Measurements from ENCODE around the gene YY1. TPM values are rescaled to one million over a fixed set of nuclear protein-coding genes. Genes with fewer than 3 reads are reported as not detected.
"Not testable (repeated sequence)": the region's sequence is repeated elsewhere in the genome, so short reads cannot be mapped to it uniquely, and the experiment has no call there.

YY1 gene
- total RNA-seq, 2 experiments from 2014 or later, result 85.3 to 116 TPM

DNA sequence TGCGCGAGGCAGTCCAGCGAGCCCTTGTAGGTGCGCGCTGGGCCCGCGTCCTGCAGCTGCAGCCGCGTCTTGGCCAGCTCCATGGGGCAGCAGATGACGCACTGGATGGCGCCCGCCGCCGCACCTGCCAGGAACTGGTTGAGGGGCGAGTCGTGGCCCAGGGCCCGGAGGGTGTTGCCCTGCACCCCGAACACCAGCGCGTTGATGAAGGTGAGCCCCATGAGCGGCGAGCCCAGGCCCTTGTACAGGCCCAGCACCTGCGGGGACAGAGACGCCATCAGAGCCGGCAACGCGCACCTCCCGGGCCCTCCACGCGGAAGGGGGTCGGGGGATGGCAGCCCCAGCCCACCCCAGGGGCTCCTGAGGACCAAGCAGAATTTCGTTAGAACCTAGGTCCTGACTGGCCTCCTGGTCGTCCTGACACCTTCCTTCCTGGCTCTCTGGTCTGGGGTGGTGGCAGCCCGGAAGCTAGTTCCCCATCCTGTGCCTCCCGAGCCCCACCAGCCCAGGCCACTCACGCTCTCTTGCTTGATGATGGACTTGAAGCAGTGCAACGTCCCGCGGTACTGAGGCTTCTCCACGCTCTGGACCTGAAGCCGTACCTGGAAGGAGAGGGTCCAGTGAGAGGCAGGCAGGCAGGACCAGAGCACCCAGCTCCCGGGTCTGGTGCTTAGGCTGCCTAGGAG is 54.0 kb downstream of the YY1 start:
- CTCF ChIA-PET, result interaction anchor here (1.6 to 2.2 kb wide), 2 partner anchors 10 to 90 kb away, joined by 4 to 6 read pairs; no protein-coding TSS in a partner anchor
- no peak overlapping the region for H3K27ac Mint-ChIP-seq
- DNase-seq (no peak), ATAC-seq (no peak)
- no peaks in the 10 kb centered on the region for H3K36me3 Mint-ChIP-seq
- H3K4me1 Mint-ChIP-seq, result no peaks in the 10 kb centered on the region
- no peaks in the 10 kb centered on the region for H3K27me3 Mint-ChIP-seq
- no peaks in the 10 kb centered on the region for H3K9me3 Mint-ChIP-seq (ENCODE audit: low read depth)
- H3K4me3 Mint-ChIP-seq, result no peak overlapping the region

DNA sequence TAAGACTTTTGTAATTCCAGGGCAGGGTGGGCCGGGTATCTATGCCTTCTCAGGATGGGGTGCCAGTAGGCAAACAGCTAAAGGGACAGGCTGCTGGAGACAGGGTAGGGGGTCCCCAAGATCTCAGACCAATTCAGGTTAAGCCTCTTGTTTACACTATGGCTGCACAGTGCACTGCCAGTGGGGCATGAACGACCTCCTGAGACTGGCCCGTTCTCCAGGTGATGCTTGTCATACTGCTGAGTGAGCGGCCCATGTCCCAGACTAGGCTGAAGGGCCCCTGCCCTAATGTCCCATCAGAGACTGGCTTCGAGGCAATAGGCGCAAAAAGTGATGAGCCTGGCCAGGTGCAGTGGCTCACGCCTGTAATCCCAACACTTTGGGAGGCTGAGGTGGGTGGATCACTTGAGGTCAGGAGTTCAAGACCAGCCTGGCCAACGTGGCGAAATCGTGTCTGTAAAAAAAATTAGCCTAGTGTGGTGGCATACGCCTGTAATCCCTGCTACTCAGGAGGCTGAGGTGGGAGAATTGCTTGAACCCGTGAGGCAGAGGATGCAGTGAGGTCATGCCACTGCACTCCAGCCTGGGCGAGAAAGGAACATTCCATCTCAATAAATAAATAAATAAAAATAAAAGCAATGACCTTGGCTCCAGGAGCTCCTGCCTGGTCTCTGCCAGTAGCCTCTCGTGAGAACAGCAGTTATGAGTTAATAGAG is 54.7 kb downstream of the YY1 start:
- Mint-ChIP-seq H3K36me3 (no peaks in the 10 kb centered on the region), H3K9me3 (ENCODE audit: low read depth) (no peaks in the 10 kb centered on the region), H3K27me3 (no peaks in the 10 kb centered on the region), H3K4me1 (no peaks in the 10 kb centered on the region), H3K27ac (no peak overlapping the region), H3K4me3 (no peak overlapping the region)
- CTCF ChIA-PET, result interaction anchor here (1.1 to 6.8 kb wide), 4 partner anchors 8 to 90 kb away, joined by 3 to 38 read pairs (median 5); no protein-coding TSS in a partner anchor
- ATAC-seq, result no peak
- no peak for DNase-seq

DNA sequence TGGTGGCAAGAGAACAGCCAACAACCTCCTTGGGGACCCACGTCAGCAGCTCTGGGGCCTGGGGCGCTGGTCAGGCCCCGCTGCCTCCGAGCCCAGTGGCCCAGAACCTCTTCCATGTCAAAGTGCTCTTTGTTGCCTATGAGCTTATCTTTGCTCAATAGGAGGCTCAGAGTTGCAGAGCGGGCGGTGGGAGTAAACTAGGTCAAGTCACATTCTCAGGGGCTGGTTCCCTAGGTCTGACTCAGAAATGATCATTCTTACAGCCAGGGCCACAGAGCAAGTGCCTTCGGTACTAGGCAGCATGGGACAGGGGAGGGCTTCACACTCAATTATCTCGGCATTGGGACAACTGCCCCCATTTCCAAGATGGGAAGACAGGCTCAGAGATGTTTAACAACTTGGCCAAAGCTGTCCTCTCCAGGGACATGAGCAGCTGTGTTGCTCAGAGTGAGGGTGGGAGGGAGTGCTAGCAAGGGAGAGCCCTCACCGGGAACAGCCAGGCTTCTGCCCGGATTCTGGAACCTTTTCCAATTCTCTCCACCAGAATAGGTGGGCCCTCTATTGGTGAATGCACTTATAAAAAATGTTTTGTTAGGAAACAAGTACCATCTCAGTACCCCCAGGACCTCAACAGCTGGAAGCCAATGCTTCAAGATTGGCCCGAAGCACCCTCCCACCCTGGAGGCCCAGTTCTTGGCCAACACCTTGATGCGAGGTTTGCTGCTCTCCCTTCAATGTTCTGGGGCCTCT is 55.4 kb downstream of the YY1 start:
- Mint-ChIP-seq H3K4me1 (no peaks in the 10 kb centered on the region), H3K9me3 (ENCODE audit: low read depth) (no peaks in the 10 kb centered on the region), H3K27ac (no peak overlapping the region), H3K4me3 (no peak overlapping the region), H3K27me3 (no peaks in the 10 kb centered on the region), H3K36me3 (no peaks in the 10 kb centered on the region)
- no peak for ATAC-seq
- no peak for DNase-seq
- CTCF ChIA-PET, result interaction anchor here (1.0 to 6.8 kb wide), 6 partner anchors 8 to 89 kb away, joined by 3 to 38 read pairs (median 4); no protein-coding TSS in a partner anchor

DNA sequence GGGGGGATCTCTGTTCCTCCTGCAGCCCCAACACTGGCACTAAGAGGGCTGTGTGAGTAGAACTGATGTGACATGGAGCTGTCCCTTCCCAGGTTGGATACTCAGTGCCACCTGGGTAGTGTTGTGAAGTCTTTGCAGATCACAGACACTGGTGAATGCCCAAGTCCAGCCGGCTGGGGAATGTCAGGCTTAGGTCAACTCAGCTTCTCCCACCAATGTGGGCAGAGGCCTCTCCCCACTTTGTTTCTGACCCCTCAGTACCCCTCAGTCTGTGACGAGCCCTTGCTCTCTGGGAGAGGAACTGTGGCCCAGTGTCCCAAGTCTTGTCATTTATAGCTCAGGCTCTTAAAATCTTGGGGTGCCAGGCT is 56.0 kb downstream of the YY1 start:
- CTCF ChIA-PET, result interaction anchor here (1.0 to 6.8 kb wide), 4 partner anchors 9 to 88 kb away, joined by 3 to 38 read pairs (median 4); no protein-coding TSS in a partner anchor
- no peak for DNase-seq
- Mint-ChIP-seq H3K4me3 (no peak overlapping the region), H3K27ac (no peak overlapping the region), H3K9me3 (ENCODE audit: low read depth) (no peaks in the 10 kb centered on the region), H3K36me3 (no peaks in the 10 kb centered on the region), H3K4me1 (no peaks in the 10 kb centered on the region), H3K27me3 (no peaks in the 10 kb centered on the region)
- no peak for ATAC-seq

DNA sequence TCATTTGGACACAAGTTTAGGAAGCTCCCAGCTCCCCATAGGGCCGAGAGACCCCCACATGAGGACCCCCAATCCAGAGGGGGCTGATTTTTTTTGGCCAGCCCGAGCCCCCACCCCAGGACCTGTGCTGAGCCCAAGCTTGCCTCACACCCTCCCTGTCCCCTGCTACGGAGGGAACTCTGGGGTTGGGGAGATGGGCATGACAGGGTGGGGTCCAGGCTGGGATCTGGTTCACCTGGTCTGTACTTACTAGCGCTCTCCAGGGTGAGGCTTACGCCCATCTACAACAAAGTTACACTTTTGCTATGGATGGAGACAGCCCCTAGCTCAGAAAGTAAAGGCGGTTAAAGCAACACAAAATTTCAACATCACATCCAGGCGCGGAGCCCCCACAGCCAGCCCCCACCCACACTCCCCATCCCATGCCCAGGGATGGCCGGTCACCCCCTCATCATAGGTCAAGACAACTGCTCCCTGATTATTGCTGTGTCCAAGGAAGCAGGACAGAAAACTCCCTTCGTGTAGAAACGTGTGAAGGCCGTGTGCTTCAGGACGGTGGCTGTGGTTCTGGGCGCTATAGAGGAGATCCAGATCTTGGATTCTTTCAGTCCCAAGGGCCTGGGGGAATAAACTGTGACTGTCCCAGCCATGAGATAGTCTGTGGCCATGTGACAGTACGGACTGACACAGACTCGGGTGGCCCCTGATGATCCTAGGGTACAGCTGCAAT is 56.6 kb downstream of the YY1 start:
- DNase-seq (no peak), ATAC-seq (no peak)
- no peaks in the 10 kb centered on the region for H3K9me3 Mint-ChIP-seq (ENCODE audit: low read depth)
- H3K4me1 Mint-ChIP-seq, result no peaks in the 10 kb centered on the region
- no peaks in the 10 kb centered on the region for H3K36me3 Mint-ChIP-seq
- CTCF ChIA-PET, result interaction anchor here (1.0 to 6.8 kb wide), 5 partner anchors 10 to 66 kb away, joined by 3 to 38 read pairs (median 3); no protein-coding TSS in a partner anchor
- no peaks in the 10 kb centered on the region for H3K27me3 Mint-ChIP-seq
- H3K4me3 Mint-ChIP-seq, result no peak overlapping the region
- H3K27ac Mint-ChIP-seq, result no peak overlapping the region

DNA sequence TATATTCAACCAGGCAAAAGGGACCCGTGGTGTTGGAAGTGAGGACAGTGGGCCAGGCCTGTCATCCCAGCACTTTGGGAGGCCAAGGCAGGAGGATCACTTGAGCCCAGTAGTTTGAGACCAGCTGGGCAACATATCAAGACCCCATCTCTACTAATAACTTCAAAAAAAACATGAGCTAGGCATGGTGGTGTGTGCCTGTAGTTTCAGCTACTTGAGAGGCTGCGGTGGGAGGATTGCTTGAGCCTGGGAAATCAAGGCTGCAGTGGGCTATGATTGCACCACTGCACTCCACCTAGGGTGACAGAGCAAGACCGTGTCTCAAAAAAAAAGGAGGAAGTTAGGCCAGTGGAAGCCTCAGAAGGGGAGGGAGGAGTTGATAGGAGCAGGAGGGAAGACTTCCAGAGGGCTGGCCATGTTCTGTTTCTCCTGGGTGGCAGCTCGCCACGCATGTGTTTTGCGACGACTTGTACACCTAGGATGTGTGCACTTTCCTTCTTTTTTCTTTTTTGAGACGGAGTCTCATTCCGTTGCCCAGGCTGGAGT is 57.2 kb downstream of the YY1 start:
- no peaks in the 10 kb centered on the region for H3K36me3 Mint-ChIP-seq

DNA sequence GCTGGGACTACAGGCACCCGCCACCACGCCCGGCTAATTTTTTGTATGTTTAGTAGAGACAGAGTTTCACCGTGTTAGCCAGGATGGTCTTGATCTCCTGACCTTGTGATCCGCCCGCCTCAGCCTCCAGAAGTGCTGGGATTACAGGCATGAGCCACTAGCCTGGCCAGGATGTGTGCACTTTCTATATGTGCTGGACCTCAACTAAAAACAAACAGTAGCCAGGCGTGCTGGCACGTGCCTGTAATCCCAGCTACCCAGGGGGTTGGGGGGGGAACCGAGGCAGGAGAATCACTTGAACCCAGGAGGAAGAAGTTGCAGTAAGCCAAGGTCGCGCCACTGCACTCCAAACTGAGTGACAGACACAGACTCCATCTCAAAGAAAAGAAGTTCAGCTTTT is 57.8 kb downstream of the YY1 start:
- not testable (repeated sequence) for H3K9me3 Mint-ChIP-seq (ENCODE audit: low read depth); H3K27ac Mint-ChIP-seq; DNase-seq; H3K36me3 Mint-ChIP-seq; ATAC-seq; H3K4me3 Mint-ChIP-seq; H3K4me1 Mint-ChIP-seq; H3K27me3 Mint-ChIP-seq
- CTCF ChIA-PET, result interaction anchor here (1.0 to 6.8 kb wide), 2 partner anchors 11 to 23 kb away, joined by 3 to 38 read pairs; no protein-coding TSS in a partner anchor

More for the DNA sequence above, 57.2 kb downstream of the YY1 start:
- no peak overlapping the region for H3K4me3 Mint-ChIP-seq
- CTCF ChIA-PET, result interaction anchor here (1.0 to 6.8 kb wide), 3 partner anchors 10 to 65 kb away, joined by 3 to 38 read pairs (median 3); no protein-coding TSS in a partner anchor
- no peaks in the 10 kb centered on the region for H3K27me3 Mint-ChIP-seq
- H3K9me3 Mint-ChIP-seq (ENCODE audit: low read depth), result no peaks in the 10 kb centered on the region
- DNase-seq (no peak), ATAC-seq (no peak)
- no peaks in the 10 kb centered on the region for H3K4me1 Mint-ChIP-seq
- H3K27ac Mint-ChIP-seq, result no peak overlapping the region

DNA sequence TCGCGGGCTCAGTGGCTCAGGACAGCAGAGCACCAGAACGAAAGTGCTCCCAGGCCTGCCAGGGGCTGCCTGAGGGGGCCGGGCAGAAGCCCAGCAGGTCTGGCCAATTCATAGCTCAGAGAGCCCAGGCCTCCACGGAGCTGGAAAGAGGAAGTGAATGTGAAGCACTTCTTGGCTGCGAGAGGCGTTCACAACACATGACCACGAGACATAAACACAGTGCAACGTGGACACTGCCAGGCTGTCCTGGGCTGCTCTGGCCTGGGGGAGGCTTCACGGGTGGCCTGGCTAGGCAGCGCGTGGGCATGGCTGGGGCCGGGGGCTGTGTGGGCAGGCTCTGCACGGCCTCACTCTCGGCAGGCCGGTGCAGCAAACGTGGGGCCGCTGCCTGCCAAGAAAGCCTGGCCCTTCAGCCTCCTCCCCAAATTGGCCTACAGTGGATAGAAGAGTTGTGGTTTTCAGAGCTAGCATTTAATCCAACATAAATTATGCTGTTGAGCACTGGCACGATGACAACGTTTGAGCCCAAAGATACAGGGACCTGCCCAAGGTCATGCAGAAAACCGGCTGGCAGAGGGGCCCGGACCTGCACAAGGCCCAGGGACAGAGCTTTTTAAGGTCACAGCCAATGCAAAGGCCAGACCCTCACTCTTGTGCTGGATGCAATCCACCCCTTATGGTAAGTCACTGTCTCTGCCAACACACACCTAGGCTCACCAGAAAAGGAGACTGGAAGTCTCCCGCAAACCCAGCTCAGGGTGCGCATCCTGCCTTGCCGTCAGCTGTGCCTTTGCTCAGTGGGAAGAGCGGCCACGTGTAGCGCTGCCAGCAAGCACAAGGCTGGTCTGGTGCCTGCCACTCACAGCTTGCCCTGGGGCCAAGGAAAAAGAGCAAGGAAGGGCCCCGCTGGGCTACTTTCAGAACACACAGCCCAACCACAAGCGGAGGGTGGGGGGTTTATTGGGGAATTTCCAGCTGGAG is 58.7 kb downstream of the YY1 start:
- ATAC-seq (no peak), DNase-seq (no peak)
- no peak overlapping the region for H3K27ac Mint-ChIP-seq
- CTCF ChIA-PET, result interaction anchor here (0.6 to 6.8 kb wide), 2 partner anchors 12 to 94 kb away, joined by 4 to 38 read pairs; no protein-coding TSS in a partner anchor
- no peaks in the 10 kb centered on the region for H3K9me3 Mint-ChIP-seq (ENCODE audit: low read depth)
- H3K4me3 Mint-ChIP-seq, result no peak overlapping the region
- no peaks in the 10 kb centered on the region for H3K36me3 Mint-ChIP-seq
- H3K27me3 Mint-ChIP-seq, result no peaks in the 10 kb centered on the region
- no peaks in the 10 kb centered on the region for H3K4me1 Mint-ChIP-seq

DNA sequence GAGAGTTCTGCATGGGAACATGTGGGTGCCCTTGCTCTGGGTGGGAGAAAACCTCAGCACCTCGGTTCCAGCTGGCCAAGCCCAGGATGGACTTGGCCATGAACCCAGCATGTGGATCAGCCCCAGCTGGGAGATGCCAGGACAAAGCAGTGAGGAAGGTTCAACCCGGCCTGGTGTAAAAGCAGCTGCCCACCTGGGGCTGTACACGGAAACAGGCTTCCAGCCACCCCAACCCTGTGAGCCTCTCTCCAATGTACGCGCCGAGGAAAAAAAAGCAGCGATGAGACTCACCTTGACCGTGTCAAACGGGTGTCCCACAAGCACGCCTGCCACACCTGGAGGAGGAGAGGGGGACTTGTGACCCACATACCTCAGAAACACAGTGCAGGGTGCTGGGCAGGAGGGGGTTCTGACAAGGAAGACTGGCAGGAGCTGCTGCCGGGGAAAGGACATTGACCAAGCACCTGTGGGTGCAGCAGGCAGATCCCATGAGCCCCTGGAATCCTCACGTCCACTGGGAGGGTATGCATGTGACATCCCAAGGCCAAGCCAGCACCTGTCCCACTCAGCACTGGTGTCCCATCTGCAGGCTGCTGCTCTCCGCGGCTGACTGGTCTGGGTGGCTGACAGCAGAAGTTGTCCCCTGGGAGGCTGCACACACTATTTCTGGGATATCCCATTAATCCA is 59.8 kb downstream of the YY1 start:
- CTCF ChIA-PET, result interaction anchor here (0.6 to 6.8 kb wide), 2 partner anchors 13 to 95 kb away, joined by 4 to 38 read pairs; no protein-coding TSS in a partner anchor
- no peaks in the 10 kb centered on the region for H3K27me3 Mint-ChIP-seq
- no peak overlapping the region for H3K4me3 Mint-ChIP-seq
- no peak for DNase-seq
- peaks cover 1% of the 10 kb centered on the region for H3K4me1 Mint-ChIP-seq
- H3K36me3 Mint-ChIP-seq, result no peaks in the 10 kb centered on the region
- no peak for ATAC-seq
- no peak overlapping the region for H3K27ac Mint-ChIP-seq
- no peaks in the 10 kb centered on the region for H3K9me3 Mint-ChIP-seq (ENCODE audit: low read depth)

DNA sequence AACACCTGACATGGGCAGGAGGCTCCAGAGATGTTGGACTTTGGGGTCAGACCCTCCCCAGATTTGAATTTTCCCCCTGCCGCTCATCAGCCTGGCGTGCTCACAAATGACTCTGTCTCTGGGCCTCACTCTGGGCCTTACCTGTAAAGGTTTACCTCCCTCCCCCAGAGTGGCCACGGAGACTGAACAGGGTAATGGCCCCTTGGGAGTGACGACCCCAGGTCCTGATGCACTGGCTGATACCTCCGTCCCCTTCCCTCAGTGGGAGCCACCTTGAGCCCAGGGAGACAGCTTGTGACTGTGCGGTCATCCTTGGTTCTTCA is 60.3 kb downstream of the YY1 start:
- Mint-ChIP-seq H3K27ac (no peak overlapping the region), H3K27me3 (no peaks in the 10 kb centered on the region), H3K36me3 (no peaks in the 10 kb centered on the region), H3K4me3 (no peak overlapping the region), H3K9me3 (ENCODE audit: low read depth) (no peaks in the 10 kb centered on the region), H3K4me1 (peaks cover 1% of the 10 kb centered on the region)
- ATAC-seq, result no peak
- CTCF ChIA-PET, result interaction anchor here (6.8 kb wide), 1 partner anchor 13 kb away, joined by 38 read pairs; no protein-coding TSS in a partner anchor
- no peak for DNase-seq

DNA sequence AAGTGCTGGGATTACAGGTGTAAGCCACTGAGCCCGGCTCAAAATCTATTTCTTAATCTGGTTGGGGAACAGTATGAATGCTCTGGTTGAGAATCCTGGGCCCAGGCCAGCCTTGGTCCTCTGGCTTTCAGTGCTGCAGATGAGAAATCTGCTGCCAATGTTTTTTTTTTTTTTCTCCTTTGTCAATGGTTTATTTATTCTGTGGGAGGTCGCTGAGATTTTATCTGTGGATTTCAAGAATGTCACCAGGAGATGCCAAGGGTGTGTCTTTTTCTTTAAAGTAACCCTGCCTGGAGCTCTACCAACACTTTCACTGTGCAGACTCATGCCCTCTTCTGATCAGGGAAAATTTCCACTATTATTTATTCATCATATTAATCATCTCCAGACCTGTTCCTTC is 63.7 kb downstream of the YY1 start:
- no peak for DNase-seq
- no peak overlapping the region for H3K27ac Mint-ChIP-seq
- peaks cover 12% of the 10 kb centered on the region for H3K4me1 Mint-ChIP-seq
- H3K36me3 Mint-ChIP-seq, result no peaks in the 10 kb centered on the region
- peaks cover 15% of the 10 kb centered on the region for H3K27me3 Mint-ChIP-seq
- ATAC-seq, result no peak
- CTCF ChIA-PET, result interaction anchor here (0.7 to 2.5 kb wide), 14 partner anchors 9 to 107 kb away, joined by 3 to 10 read pairs (median 4); no protein-coding TSS in a partner anchor
- no peaks in the 10 kb centered on the region for H3K9me3 Mint-ChIP-seq (ENCODE audit: low read depth)
- no peak overlapping the region for H3K4me3 Mint-ChIP-seq
